GM13977 (cell line): ENCODE results near the gene TXK.

ENCODE experiments used
- DNase-seq: peaks from one replicate; pipeline ENCODE4 v3.0.0; 2012; ENCODE audit warnings: low spot score
- CTCF ChIP-seq: IDR thresholded peaks from 2 replicates; pipeline ENCODE4 v1.5.1; 2012; ENCODE audit warnings: mild to moderate bottlenecking, control low read depth; ENCODE audit not compliant: insufficient read depth; ENCODE audit errors: extremely low read depth, missing control alignments
- in situ Hi-C: fragments of 300-500 bp; cut with MboI; formaldehyde crosslinking; loops from one replicate; pipeline ENCODE4 v1.12.0; 2022; ENCODE audit warnings: low sequenced_read_pairs, low pct_unique_long_range_greater_than_20kb, mixed read lengths, inconsistent platforms; ENCODE audit not compliant: unreplicated experiment

Gene TXK

DNA sequence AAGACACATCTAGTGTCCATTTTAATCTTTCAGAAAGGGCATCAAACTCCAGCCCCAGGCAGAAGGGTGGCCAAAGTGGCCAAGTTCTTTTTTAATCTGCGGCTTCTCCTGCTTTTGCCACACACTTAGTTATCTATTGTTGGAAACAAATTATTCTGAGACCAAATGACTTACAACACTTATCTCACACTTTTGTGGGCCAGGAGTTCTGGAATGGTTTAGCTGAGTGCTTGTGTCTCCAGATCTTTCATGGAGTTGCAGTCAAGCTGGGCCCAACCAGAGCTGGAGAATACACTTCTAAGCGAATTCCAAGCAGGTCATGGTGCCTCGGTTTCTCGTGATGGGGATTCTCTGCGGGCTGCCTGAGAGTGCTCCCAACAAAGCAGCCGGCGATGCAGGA is 4.0 kb downstream of the TXK start:
- in situ Hi-C loops, result loop anchor here (25.0 kb wide), 1 partner anchor 407 kb away; no protein-coding TSS in a partner anchor
- TF ChIP-seq CTCF, result no peak
- no peak for DNase-seq

GRCh38 chr4:48129307-48130014 is 4.6 kb downstream of the TXK start:
- in situ Hi-C loops, result loop anchor here (25.0 kb wide), 1 partner anchor 408 kb away; no protein-coding TSS in a partner anchor
- no peak for DNase-seq
- peak; percentile 10 for TF ChIP-seq CTCF

DNA sequence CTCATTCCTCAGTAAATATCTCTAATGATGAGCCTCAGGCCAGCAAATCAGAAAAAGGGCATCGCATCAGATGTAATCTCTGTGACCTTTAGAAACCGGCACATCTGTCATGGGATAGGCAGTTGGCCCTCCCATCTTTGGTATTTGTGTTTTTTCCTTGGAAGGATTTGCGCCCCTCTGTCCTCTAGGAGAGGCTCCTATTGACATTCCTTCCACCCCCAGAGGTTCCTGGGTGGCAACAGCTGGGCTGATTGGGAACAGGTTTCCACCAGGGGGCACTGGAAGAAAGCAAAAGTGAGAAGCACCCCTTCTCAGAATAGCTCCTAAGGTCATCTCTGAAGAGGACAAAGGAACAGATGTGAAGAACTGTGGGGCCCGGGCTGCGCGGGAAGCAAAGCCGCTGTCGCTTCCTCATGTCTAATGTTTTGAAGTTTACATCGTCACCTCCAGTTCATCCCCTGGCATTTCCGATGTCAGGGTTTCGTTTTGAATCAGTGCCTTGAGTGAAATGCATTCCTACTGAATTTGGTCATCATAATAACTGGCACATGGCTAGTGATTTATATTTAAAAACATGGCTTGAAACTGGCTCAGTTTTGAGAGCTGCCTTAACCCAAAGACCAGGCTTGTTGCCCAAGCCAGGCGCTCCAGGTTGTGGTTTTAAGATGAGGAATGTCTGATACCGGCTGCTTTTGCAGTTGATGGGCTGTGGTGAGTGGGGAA is 6.2 kb downstream of the TXK start:
- DNase-seq, result peak; percentile 55
- in situ Hi-C loops, result loop anchor here (25.0 kb wide), 1 partner anchor 409 kb away; no protein-coding TSS in a partner anchor
- TF ChIP-seq CTCF, result peak; percentile 54

GRCh38 chr4:48127231-48127630 is 6.8 kb downstream of the TXK start:
- no peak for TF ChIP-seq CTCF
- no peak for DNase-seq
- in situ Hi-C loops, result loop anchor here (25.0 kb wide), 1 partner anchor 410 kb away; no protein-coding TSS in a partner anchor

- in situ Hi-C loops, result loop anchor here (25.0 kb wide), 1 partner anchor 411 kb away; no protein-coding TSS in a partner anchor
- no peak for TF ChIP-seq CTCF
Measured at GRCh38 chr4:48126621-48127020, 7.4 kb downstream of the TXK start.

DNA sequence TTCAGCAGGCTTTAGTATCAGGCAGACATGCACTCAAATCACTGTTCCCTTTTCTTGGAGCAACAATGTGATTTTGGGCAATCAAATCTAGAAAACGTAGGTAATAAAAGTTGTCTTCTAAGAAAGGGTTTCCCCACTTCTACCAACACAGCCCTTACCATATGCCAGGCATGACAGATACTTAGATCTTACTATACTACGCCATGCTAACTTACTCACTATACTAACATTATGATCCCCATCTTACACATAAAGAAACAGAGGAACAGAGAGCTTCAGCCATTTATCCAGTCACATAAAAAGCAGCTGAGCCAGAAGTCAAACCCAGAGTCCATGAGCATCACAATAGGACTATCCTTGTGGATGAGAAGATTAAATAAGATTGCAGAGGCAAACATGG is 9.2 kb downstream of the TXK start:
- in situ Hi-C loops, result loop anchor here (25.0 kb wide), 1 partner anchor 412 kb away; no protein-coding TSS in a partner anchor
- no peak for DNase-seq
- no peak for TF ChIP-seq CTCF

More at GRCh38 chr4:48126621-48127020, 7.4 kb downstream of the TXK start:
- no peak for DNase-seq
